ENCODE results near the gene EXOSC7.

The EXOSC7 gene

GRCh38 chr3:45029661-45030060 is 53.6 kb downstream of the EXOSC7 start:
- DNase-seq (ENCODE audit: extremely low read depth, low read depth): no peak
- TF ChIP-seq, protein P1, sequence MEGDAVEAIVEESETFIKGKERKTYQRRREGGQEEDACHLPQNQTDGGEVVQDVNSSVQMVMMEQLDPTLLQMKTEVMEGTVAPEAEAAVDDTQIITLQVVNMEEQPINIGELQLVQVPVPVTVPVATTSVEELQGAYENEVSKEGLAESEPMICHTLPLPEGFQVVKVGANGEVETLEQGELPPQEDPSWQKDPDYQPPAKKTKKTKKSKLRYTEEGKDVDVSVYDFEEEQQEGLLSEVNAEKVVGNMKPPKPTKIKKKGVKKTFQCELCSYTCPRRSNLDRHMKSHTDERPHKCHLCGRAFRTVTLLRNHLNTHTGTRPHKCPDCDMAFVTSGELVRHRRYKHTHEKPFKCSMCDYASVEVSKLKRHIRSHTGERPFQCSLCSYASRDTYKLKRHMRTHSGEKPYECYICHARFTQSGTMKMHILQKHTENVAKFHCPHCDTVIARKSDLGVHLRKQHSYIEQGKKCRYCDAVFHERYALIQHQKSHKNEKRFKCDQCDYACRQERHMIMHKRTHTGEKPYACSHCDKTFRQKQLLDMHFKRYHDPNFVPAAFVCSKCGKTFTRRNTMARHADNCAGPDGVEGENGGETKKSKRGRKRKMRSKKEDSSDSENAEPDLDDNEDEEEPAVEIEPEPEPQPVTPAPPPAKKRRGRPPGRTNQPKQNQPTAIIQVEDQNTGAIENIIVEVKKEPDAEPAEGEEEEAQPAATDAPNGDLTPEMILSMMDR (IDR thresholded peaks at IDR 0.05; ENCODE audit: low read depth, low read length): no peak

DNA sequence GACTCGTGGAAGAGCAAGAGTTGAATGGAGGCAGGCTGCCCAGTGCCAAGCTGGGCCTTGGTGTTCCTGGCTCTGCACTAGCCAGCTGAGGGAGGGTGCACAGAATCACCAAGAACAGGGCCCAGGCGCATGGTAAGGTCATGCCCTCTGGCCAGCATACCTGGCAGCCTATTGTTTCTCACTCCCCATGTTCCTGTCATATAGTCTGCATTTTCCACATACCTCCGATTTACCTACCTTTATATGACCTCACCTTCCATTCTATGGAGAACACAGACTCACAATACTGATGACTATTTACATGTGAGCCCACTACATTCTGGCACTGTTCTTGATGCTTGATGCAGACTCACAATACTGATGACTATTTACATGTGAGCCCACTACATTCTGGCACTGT is 55.5 kb downstream of the EXOSC7 start:
- TF ChIP-seq, protein P1 (IDR thresholded peaks at IDR 0.05; ENCODE audit: low read depth, low read length): no peak
- no peak for DNase-seq (ENCODE audit: extremely low read depth, low read depth)

GRCh38 chr3:45032113-45032512 is 56.1 kb downstream of the EXOSC7 start:
- no peak for DNase-seq (ENCODE audit: extremely low read depth, low read depth)
- TF ChIP-seq, protein P1 (IDR thresholded peaks at IDR 0.05; ENCODE audit: low read depth, low read length): no peak

DNA sequence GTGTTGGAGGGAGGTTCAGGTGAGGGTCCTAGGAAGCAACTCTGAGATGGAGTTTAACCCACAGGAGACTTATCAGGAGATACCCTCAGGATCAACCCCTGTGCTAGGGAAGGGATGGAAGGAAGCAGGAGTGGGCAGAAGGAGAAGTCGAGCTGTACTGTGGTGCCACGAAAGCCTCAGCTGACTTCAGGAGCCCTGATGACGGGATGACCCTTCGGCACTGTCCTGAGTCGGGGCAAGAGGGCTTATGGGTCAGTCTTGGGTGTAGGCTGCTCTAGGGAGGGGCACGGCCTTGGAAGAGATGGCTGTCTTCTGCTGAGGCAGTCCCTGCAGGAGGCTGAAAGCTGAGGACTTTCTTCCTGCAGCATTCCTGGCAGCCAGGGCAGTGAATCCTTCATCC is 57.7 kb downstream of the EXOSC7 start:
- DNase-seq (ENCODE audit: extremely low read depth, low read depth): no peak
- TF ChIP-seq, protein P1 (IDR thresholded peaks at IDR 0.05; ENCODE audit: low read depth, low read length): no peak

GRCh38 chr3:45034612-45035252 is 58.7 kb downstream of the EXOSC7 start:
- TF ChIP-seq, protein P1 (IDR thresholded peaks at IDR 0.05; ENCODE audit: low read depth, low read length): no peak
- no peak for DNase-seq (ENCODE audit: extremely low read depth, low read depth)

DNA sequence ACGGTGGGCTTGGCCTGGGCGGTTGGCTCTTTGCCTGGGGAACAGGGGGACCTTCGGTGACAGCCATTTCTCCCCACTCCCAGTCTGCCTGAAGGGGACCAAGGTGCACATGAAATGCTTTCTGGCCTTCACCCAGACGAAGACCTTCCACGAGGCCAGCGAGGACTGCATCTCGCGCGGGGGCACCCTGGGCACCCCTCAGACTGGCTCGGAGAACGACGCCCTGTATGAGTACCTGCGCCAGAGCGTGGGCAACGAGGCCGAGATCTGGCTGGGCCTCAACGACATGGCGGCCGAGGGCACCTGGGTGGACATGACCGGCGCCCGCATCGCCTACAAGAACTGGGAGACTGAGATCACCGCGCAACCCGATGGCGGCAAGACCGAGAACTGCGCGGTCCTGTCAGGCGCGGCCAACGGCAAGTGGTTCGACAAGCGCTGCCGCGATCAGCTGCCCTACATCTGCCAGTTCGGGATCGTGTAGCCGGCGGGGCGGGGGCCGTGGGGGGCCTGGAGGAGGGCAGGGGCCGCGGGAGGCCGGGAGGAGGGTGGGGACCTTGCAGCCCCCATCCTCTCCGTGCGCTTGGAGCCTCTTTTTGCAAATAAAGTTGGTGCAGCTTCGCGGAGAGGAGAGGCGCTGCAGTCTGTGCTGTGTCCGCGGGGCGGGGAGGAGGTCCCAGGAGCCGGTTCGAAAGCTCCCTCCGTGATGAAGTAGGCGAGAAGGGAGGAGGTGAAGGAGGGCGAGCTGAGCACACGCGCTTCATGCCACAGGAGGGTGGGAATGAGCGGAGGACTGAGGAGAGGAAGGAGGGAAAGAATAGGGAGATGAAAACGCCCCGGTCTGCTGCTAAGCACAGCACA is 59.6 kb downstream of the EXOSC7 start:
- TF ChIP-seq, protein P1 (IDR thresholded peaks at IDR 0.05; ENCODE audit: low read depth, low read length): no peak; the same call in 1 of the 2 replicates
- no peak for DNase-seq (ENCODE audit: extremely low read depth, low read depth)

Data from AG09319 (cell line).